IMR-90 (cell line): ENCODE data around the gene CD300H.

ENCODE experiments used
- CEBPB ChIP-seq: IDR thresholded peaks from 2 replicates; pipeline ENCODE4 v1.6.1; 2012; ENCODE audit warnings: low read depth, low read length, improper control_type of control experiment
- CTCF ChIP-seq: conservative IDR thresholded peaks from 2 replicates; pipeline ENCODE4 v1.5.1; 2012; ENCODE audit warnings: mild to moderate bottlenecking, low read depth, low read length, improper control_type of control experiment
- MAFK ChIP-seq: IDR thresholded peaks from 2 replicates; pipeline ENCODE4 v1.6.1; 2012; ENCODE audit warnings: low read depth, low read length, improper control_type of control experiment
- MAZ ChIP-seq: IDR thresholded peaks from 2 replicates; pipeline ENCODE4 v1.6.1; 2012; ENCODE audit warnings: low read depth, mild to moderate bottlenecking, low read length, improper control_type of control experiment, moderate library complexity, borderline replicate concordance
- MXI1 ChIP-seq: IDR thresholded peaks from 2 replicates; pipeline ENCODE4 v1.6.1; 2012; ENCODE audit warnings: low read depth, mild to moderate bottlenecking, low read length, moderate library complexity, borderline replicate concordance
- POLR2A ChIP-seq: IDR thresholded peaks from 2 replicates; pipeline ENCODE4 v1.6.1; 2012; ENCODE audit warnings: mild to moderate bottlenecking, low read depth, low read length
- RAD21 ChIP-seq: IDR thresholded peaks from 2 replicates; pipeline ENCODE4 v1.6.1; 2012; ENCODE audit warnings: low read length, improper control_type of control experiment

DNA sequence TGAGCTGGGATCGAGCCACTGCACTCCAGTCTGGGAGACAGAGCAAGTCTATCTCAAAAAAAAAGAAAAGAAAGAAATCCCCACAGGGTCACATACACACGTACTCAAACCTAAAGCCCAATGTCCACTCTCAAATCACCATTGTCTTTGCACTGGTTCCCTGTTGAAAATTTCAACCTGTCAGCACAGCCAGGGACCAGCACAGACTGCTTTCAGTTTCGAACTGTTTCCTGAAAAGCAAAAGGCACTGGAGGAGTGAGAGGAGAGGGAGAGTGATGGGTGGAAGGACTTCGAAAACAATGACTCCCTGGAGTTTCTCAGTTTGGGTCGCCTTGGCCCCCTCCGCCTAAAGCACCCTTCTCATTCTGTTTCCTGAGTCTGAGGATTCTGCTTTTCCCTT lies 12.4 kb downstream of the CD300H start:
- no peak for TF ChIP-seq POLR2A
- TF ChIP-seq MAZ: no peak
- no peak for TF ChIP-seq CTCF
- no peak for TF ChIP-seq RAD21
- no peak for TF ChIP-seq CEBPB
- no peak for TF ChIP-seq MXI1
- TF ChIP-seq MAFK: no peak
